Measurements from ENCODE around the gene CPSF4.
"Not testable (repeated sequence)": the region's sequence is repeated elsewhere in the genome, so short reads cannot be mapped to it uniquely, and the experiment has no call there.

The CPSF4 gene

GRCh38 chr7:99407872-99408378, 30.8 kb upstream of the CPSF4 start:
- in situ Hi-C loops (cut with MboI; ENCODE audit: low sequenced_read_pairs), result no loop called here

GRCh38 chr7:99408379-99409191, 30.2 kb upstream of the CPSF4 start, which contains the start of the genes BUD31 and PDAP1:
BUD31 (plus strand) TSS chr7:99408969; CDS start chr7:99411093, 2,124 bp downstream.
PDAP1 (minus strand) TSS chr7:99408597; CDS start chr7:99408548, 49 bp downstream.
- in situ Hi-C loops (cut with MboI; ENCODE audit: low sequenced_read_pairs), result no loop called here

GRCh38 chr7:99409192-99409572, 29.6 kb upstream of the CPSF4 start:
- in situ Hi-C loops (cut with MboI; ENCODE audit: low sequenced_read_pairs), result no loop called here

DNA sequence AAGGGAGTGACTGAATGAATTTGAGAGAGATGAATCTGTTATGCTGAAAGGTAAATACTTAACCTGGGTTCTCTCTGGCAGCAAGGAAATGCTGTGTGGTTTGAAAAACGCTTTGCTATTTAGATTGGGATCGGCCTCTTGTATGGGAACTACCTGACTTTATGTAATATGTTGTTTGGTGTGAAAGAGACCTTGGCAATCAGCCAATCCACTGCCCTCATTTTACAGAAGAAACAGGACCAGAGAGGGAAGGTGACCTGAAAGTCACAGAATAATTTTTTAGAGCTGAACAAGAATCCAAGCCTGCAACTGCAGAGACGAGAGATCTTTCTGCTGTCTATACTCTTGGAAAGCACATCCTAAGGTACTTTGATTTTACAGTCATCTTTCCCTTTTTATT, 28.9 kb upstream of the CPSF4 start:
- in situ Hi-C loops (cut with MboI; ENCODE audit: low sequenced_read_pairs), result no loop called here

DNA sequence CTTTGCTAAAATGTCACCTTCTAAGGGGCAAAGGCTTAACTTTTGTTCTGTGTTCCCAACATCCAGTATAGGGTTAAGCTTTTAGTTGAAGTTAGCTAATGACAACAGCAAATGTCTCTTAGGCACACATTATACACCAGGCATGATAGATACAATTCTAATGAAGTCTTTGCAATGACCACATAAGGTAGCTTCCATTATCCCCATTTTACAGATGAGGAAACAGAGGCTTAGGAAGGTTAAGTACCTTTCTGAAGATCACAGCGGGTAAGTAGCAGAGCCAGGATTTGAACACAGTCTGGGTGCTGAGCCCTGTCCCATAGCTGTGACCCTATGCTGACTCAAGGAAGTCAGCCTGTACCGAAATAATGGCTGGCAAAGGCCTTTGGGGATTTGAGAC, 28.1 kb upstream of the CPSF4 start:
- in situ Hi-C loops (cut with MboI; ENCODE audit: low sequenced_read_pairs), result no loop called here

GRCh38 chr7:99415513-99416127, 23.1 kb upstream of the CPSF4 start:
- in situ Hi-C loops (cut with MboI; ENCODE audit: low sequenced_read_pairs), result not testable (repeated sequence)

GRCh38 chr7:99418260-99418659, 20.5 kb upstream of the CPSF4 start:
- in situ Hi-C loops (cut with MboI; ENCODE audit: low sequenced_read_pairs), result no loop called here

GRCh38 chr7:99419323-99420021, 19.3 kb upstream of the CPSF4 start:
- in situ Hi-C loops (cut with MboI; ENCODE audit: low sequenced_read_pairs), result no loop called here

- in situ Hi-C loops (cut with MboI; ENCODE audit: low sequenced_read_pairs), result no loop called here
These were observed 18.5 kb upstream of the CPSF4 start for GRCh38 chr7:99420213-99420612.

DNA sequence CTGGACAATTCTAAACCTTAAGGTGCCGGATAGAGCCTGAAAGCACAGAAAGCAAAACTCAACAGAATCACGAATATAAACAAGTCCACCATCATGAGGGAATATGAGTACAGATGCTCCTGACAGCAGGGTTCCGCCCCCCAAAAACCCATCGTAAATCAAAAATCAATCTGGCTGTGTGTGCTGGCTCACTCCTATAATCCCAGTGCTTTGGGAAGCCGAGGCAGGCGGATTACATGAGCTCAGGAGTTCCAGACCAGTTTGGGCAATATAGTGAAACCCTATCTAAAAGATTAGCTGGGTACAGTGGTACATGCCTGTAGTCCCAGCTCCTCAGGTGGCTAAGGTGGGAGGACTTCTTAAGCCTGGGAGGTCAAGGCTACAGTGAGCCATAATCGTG, 17.8 kb upstream of the CPSF4 start:
- in situ Hi-C loops (cut with MboI; ENCODE audit: low sequenced_read_pairs), result no loop called here

DNA sequence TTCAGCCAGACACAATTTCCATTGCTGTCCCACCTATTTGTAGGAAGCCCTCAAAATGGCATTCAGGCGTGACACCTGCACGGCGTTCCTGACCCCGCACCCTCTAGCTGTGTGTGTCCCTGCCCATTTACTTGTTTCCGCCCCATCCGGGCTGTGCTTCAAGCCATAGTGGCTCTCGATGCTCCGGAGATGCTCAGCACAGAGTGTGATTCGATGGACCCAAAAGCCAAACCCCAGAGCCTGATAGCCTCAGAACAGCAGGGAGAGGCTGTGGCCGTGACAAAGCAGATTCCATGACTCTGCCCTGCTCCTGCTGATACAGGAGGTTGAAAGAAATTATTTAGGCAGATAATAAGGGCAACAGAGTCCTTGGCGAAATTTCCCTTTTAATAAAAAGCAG, 16.6 kb upstream of the CPSF4 start:
- in situ Hi-C loops (cut with MboI; ENCODE audit: low sequenced_read_pairs), result no loop called here

DNA sequence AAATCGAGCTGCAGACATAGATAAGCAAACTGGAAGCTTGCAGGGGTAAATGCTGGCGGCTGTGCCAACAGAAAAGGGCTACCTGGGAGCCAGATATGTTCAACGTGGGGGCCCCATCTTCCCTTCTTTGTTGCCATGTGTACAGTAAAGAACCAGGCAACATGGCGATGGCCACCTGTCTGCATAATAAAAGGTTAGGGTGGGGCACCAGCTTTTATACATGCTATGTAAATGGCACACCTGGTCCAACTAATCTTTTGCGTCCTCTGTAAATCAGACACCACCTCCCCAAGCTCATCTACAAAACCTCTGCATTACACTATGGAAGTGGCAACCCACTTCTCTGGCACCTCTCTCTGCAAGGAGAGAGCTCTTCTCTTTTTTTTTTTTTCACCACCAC, 16.1 kb upstream of the CPSF4 start:
- in situ Hi-C loops (cut with MboI; ENCODE audit: low sequenced_read_pairs), result no loop called here

GRCh38 chr7:99424932-99425730, 13.6 kb upstream of the CPSF4 start:
- in situ Hi-C loops (cut with MboI; ENCODE audit: low sequenced_read_pairs), result no loop called here

DNA sequence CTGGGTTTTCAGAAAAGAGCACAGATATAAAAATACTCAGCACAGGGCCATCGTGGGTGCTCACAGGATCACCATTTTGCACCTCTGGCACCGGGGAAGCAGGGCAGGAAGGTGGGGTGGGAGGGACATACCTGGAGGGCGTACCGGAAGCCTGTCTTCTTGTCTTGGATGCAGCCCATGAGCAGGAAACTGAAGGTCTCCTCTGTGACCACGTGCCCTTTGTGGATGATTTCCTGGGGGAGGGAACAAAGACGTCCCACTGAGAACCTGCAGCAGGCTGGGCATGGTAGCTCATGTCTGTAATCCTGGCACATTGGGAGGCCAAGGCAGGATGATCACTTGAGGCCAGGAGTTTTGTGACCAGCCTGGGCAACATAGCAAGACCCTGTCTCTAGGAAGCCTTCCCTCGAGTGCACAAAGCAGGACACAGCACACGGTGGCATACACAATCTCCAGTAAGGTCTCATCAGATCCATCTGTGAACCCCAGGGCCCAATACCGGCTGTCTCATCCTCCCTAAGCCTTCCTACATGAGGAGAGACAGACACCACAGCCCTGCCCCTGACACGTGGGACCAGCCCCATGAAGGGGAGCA, 9.7 kb upstream of the CPSF4 start:
- in situ Hi-C loops (cut with MboI; ENCODE audit: low sequenced_read_pairs), result no loop called here

DNA sequence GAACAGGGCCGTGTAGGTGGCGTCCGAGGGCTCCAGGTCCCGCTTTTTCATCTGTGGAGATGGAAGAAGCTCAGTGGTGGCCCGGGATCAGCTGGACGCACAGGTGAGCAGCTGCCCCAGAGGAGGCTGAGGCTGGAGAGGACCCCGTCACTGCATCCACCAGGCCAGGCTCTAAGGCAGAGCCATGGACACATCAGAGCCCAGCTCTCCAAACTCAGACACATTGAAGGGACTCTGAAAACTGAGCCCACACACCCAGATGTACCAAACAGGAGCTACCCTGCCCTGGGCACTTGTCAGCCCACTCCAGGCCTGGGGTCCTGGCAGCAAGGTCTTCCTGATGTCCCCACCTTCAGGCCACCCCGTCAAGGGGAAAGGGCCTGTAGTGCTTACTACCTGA, 9.0 kb upstream of the CPSF4 start:
- in situ Hi-C loops (cut with MboI; ENCODE audit: low sequenced_read_pairs), result no loop called here

- in situ Hi-C loops (cut with MboI; ENCODE audit: low sequenced_read_pairs), result not testable (repeated sequence)
These were observed 6.8 kb upstream of the CPSF4 start for GRCh38 chr7:99431756-99432540.

- in situ Hi-C loops (cut with MboI; ENCODE audit: low sequenced_read_pairs), result no loop called here
These were observed 5.6 kb upstream of the CPSF4 start for GRCh38 chr7:99433158-99433557.

GRCh38 chr7:99437946-99438572, 684 bp upstream of the CPSF4 start:
- in situ Hi-C loops (cut with MboI; ENCODE audit: low sequenced_read_pairs), result no loop called here

GRCh38 chr7:99440195-99440594, 1.5 kb downstream of the CPSF4 start:
- in situ Hi-C loops (cut with MboI; ENCODE audit: low sequenced_read_pairs), result no loop called here
